ENCODE results near the gene MYO3B.

Gene MYO3B

GRCh38 chr2:170553748-170554147 is 375.8 kb downstream of the MYO3B start:
- no peak for DNase-seq

DNA sequence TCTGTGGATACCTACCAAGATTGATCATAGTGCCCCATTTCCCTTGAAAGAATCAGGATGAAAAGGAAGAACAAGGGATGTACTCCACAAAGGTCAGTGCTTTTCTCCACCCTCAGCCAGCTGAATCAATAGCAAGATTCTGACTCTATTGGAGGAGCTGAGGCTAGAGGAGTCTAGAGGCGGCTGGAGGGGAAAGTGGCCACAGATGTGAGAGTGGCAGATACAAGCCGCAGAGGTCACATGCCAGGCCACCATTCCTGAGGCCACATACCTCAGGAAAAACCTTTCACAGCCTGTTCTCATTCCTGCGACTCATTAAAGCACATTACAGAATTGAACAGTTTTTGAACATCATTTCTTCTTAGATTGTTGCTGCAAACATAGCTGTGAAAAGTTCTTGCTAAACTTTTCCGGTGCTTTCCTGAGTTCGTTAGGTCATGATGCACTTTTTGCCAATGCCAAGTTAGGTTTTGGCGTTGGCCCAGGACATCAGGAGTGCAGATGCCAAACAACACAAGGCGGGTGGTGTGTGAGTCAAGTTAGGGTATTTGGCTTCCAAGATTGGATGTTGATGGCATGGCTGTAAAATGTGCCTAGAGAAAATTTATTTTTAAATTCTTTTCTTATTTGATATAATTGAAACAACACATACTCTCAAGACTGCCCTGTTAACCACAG is 376.5 kb downstream of the MYO3B start:
- DNase-seq, result peak in 1 of 56 donors; percentile 4

DNA sequence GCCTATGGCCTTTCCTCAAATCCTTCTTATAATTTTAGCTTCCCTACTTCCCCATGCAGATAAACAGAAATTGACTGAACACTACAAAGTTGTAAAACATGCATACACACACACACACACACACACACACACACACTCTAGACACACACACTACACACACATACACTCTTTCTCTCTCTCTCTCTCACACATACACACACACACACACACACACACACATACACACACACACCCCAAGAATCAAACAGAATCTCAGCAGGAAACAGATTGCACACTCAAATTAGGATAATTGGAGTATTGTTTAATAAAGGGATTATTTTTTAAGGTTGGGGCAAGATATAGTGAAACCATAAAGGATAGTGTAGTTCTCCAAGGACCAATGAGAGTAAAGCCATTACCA is 385.0 kb downstream of the MYO3B start:
- no peak for DNase-seq

DNA sequence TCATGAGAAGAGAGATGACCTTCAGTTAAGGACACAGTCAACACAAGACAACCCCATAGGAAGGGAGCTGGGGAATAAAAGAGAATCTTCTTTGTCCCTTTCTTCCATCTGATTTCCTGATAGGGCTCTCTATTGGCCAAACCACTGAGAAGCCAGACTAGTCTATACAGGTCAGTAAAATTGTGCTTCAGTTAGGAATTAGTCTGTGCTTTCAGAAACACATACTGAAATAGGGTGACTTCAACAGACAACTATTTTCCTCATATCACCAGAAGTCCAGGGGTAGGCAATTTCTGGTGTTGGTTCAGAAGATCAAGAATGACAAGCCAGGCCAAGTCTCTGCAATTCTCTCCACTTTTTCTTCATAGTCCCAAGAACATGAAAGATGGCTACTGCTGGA is 385.5 kb downstream of the MYO3B start:
- no peak for DNase-seq

GRCh38 chr2:170566138-170566537 is 388.2 kb downstream of the MYO3B start:
- no peak for DNase-seq

DNA sequence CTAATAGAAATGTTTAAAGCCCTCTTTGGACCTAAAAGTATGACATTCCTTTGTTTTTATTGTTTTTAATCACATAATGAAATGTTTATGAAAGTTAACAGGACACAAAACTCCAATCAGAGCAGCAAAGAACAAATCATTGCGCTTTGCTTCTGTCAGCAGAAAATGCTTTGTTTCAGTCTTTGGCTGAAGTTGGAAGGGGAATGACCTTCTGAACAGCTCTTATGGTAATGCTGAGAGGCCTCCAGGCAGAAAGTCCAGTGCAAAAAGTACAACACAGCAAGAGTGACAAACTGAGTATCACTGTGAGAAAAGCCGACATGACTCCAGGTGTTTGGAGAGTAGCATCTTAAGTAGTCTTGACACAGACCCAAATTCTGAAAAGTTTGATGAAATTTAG is 389.5 kb downstream of the MYO3B start:
- no peak for DNase-seq

DNA sequence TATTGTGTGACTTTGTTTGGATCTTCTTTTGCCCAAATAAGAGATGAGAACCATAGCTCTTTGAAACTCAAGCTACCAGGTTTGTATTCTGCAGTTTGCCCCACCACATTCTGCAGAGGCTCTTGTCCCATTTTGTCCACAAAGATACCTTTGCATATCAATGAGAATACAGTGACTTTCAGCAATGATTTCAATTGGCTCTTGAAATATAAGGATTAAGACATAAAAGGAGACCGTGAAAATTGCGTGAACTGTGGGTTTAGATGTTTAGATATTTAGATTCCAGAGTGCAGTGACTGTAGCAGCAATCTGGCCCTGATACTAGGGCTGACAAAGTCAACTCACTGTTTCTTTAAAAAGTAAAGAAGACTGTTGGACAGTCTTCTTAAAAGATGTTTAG is 390.6 kb downstream of the MYO3B start:
- no peak for DNase-seq

DNA sequence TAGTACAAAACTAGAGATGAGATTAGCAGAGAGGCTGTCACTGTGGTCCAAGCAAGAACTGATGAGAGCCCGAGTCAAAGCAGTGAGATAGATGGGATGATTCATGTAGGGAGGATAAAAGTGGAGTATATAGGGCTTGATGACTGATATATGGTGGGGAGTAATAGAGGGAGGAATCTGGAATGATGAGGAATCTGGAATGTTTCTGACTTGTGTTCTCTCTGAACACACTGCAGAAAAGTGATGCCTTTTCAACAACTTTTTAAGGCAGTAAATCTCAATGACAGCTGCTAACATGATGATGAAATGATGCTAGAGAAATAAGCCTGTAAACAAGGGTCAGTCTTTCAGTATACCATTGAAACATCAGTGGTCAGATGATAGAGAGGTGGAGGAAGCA is 393.7 kb downstream of the MYO3B start:
- no peak for DNase-seq

GRCh38 chr2:170573671-170574070 is 395.7 kb downstream of the MYO3B start:
- no peak for DNase-seq

- peak in 1 of 56 donors; percentile 12 for DNase-seq
Measured at GRCh38 chr2:170576296-170576695, 398.3 kb downstream of the MYO3B start.

- DNase-seq, result no peak
Measured at GRCh38 chr2:170577356-170577755, 399.4 kb downstream of the MYO3B start.

DNA sequence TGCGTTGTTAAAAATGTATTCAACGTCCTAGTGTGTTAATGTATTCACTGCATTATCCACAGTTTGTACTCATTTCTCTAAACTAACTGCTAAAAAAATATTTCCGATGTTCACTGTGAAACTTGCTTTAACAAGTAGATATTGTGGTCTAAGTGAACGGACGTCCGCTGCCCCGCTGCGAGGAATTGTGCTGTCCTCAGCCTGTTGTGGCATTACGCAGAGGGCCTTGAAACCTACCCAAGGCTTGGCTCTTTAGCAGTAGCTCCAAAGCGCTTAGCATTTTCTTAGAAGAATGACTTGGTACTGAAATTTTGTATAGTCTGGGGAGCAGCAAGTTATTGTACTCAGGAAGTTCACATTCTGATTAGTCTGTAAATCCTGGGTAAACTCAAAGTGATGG is 400.7 kb downstream of the MYO3B start:
- peak in 21 of 56 donors; percentile 1 to 83 (median 14) for DNase-seq

DNA sequence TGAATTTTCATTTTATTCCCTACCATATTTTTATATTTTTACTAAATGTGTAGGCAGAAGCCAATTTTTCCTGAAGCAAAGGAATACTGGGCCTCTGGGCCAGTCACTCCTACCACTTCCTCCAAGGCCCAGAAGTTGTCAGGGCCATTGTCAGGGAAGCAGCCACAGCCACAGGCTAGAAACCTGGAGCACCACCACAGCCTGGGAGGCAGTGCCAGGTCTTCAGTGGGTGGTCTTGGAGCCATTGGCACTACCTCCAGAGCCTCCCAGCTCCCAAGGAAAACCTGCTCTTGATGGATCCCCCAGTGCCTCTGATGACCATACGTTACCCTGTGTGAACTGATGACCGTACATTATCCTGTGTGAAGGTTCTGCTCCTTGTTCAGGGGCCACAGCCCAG is 401.6 kb downstream of the MYO3B start:
- DNase-seq, result no peak

DNA sequence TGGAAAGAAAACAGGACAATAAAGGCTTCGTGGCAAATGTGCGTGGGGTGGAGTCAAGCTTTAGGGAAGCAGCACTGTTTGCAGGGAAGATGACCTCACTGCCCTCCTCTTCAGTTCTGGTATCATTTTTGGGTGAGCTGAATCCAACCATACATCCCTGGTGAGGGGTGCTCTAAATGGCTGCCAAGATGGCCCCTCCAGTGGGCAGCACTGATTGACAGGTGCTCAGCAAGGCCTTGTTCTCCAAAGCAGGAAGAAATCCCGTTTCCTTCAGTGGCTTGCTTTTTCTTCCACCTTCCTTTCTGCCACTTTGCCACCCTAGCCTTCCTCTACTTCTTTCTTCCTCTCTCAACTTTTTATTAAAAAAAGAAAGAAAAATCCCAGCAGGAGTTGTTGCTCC is 404.4 kb downstream of the MYO3B start:
- no peak for DNase-seq

DNA sequence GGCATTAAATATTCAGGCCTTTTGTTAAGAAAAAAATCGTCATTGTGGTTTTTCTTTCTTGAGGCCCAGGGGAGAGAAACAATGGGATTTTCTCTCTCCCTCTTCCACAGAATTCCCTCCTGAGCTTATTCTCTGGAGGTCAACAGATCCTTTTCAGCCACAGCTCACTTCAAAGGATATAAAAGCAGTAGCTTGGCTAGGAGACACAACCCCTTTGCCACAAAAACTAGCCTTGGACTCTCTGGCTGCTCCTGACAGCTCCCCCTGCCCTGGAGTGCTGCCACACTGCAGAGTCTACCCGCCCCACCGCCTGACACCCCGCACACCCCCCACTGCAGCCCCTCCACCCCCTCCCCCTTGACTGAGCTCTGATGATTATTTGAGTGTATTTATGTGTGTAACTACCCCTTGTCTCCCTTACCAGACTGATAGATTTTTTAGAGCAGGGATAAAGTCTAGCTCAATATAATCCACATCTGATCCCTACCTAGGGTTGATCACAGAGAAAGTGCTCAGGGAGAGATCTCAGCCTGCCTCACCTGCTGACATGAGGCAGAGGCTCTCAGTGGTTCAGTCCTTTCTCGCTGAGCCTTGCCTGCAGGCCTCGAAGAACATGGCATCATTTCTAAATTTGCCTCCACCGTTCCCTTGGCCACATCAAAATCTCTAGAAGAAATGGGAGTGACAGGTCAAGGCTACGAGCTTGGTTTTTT is 405.0 kb downstream of the MYO3B start:
- DNase-seq, result peak in 14 of 56 donors; percentile 1 to 34 (median 12)

DNA sequence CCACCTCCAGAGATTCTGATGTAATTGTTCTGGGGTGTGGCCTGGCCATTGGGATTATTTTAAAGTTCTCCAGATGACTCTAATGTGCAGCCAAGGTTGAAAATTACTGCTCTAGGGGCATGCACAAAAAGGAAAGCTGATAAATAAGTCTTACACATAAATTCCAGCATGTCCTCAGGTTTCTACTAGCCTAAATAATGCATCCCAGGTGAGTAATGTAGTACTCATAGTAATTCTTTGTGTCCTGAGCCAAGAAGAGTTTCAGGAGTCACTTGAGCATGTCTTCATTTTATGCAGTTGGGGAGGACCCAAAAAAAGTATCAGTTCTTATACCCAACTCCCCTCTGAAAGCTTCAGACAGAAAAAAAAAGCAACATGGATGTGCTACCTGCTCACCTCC is 407.1 kb downstream of the MYO3B start:
- no peak for DNase-seq

DNA sequence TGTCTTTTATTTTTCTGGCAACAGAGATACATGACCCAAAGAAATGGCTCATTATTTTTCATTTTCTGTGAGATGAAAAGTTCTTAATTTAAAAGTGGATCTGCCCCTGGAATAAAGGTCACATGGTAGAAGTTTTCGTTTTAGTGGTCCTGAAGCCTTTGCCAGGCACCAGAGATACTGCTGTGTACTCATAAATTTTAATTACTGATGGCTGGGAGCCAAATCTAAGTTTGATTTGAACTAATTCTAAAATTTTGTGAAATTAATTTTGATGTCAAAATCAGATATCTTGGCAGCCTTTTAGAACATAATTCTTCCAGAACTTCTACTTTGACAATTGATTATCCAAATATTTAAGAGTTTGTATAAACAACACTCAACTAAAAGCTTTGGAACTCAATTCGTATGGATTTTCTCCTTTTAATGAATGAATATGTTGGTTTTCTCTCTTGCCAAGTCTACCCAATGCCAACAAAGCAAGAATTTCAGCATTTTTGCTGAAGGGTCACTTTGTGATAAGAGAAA is 408.7 kb downstream of the MYO3B start:
- DNase-seq, result no peak

- DNase-seq, result no peak
Measured at GRCh38 chr2:170587117-170587516, 409.2 kb downstream of the MYO3B start.

- DNase-seq, result no peak
Measured at GRCh38 chr2:170587922-170588321, 410.0 kb downstream of the MYO3B start.

DNA sequence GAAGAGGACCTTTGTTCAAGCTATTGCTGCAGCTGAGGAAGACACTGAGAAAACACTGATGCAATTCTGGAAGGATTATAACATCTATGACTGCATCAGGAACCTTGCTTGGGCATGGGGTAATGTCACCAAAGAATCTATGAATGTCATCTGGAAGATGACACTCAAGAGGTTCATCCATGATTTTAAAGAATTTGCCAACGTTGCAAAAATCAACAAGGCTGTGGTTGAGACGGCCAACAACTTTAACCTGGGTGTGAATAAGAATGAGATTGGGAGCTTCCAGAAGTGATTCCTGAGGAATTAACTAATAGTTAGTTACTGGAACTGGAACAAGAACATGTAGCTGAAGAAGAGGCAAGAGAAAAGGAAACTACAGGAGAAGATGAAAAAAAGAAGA is 410.8 kb downstream of the MYO3B start:
- no peak for DNase-seq

DNA sequence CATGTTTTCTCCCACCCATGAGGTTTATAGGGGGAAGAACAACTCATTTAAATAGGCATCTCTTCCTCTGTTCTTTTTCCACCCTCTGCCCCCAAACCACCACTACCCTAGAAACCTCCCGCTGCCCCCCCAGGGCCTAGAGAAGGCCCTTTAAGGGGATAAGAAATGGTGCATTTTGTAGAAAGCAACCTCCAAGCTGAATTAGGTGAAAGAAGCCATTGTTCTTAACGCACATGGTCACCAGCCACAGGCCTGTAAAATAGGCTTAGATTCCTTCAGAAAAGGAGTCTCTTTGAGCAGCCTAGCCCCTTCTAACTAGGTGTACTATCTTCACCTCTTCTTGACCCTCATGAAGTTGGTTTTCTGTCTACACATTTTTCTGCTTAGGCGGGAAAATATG is 418.6 kb downstream of the MYO3B start:
- no peak for DNase-seq

DNA sequence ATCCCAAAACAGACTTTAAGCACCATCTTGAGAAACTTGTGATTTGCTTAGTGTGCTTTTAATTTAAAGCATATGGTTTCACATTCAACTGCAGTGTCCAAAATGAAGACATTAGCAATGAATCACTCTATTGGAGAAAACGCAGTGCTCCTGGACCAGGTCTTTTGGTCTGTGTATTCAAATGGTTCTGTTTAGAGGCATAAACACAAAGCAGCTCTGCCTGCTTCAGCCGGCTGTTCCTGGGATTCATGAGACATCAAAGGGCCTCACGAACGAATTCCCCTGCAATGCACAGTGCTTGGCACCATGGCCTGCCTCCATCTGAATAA is 420.1 kb downstream of the MYO3B start:
- DNase-seq, result no peak

DNA sequence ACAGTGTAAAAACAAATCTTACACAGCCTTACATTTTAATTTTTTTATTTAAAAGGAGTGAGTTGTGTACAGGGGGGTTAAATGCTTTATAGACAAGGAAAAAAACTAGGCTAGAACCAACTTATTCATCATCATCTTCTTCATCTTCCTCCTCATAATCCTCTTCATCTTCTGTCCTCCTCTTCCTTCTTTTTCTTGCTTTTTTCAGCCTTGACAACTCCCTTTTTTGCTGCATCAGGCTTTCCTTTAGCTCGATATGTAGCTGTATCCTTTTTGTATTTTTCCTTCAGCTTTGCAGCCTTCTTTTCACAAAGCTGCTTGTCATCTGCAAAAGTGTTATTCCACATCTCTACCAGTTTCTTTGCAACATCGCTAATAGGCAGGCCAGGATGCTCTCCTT is 423.5 kb downstream of the MYO3B start:
- DNase-seq, result no peak
